IMR-90 (cell line): Measurements from ENCODE around the gene MITD1.

Experiments used
- BHLHE40 ChIP-seq: fragments of 150-350 bp; IDR thresholded peaks from 2 replicates; pipeline ENCODE4 v1.6.1; 2016; ENCODE audit warnings: mild to moderate bottlenecking, low read depth, low read length
- CEBPB ChIP-seq: IDR thresholded peaks from 2 replicates; pipeline ENCODE4 v1.6.1; 2012; ENCODE audit warnings: low read depth, low read length, improper control_type of control experiment
- CHD1 ChIP-seq: IDR thresholded peaks from 2 replicates; pipeline ENCODE4 v1.6.1; 2012; ENCODE audit warnings: low read depth, low read length, improper control_type of control experiment
- CTCF ChIP-seq: conservative IDR thresholded peaks from 2 replicates; pipeline ENCODE4 v1.5.1; 2012; ENCODE audit warnings: mild to moderate bottlenecking, low read depth, low read length, improper control_type of control experiment
- ELK1 ChIP-seq: fragments of 150-350 bp; IDR thresholded peaks from 2 replicates; pipeline ENCODE4 v1.6.1; 2016; ENCODE audit warnings: low read depth, mild to moderate bottlenecking, low read length, moderate library complexity, borderline replicate concordance
- MAFK ChIP-seq: IDR thresholded peaks from 2 replicates; pipeline ENCODE4 v1.6.1; 2012; ENCODE audit warnings: low read depth, low read length, improper control_type of control experiment
- MAZ ChIP-seq: IDR thresholded peaks from 2 replicates; pipeline ENCODE4 v1.6.1; 2012; ENCODE audit warnings: low read depth, mild to moderate bottlenecking, low read length, improper control_type of control experiment, moderate library complexity, borderline replicate concordance
- POLR2A ChIP-seq: IDR thresholded peaks from 2 replicates; pipeline ENCODE4 v1.6.1; 2012; ENCODE audit warnings: mild to moderate bottlenecking, low read depth, low read length
- RAD21 ChIP-seq: IDR thresholded peaks from 2 replicates; pipeline ENCODE4 v1.6.1; 2012; ENCODE audit warnings: low read length, improper control_type of control experiment
- RCOR1 ChIP-seq: IDR thresholded peaks from 2 replicates; pipeline ENCODE4 v1.6.1; 2012; ENCODE audit warnings: mild to moderate bottlenecking, low read length, improper control_type of control experiment; ENCODE audit not compliant: insufficient replicate concordance
- RFX5 ChIP-seq: IDR thresholded peaks from 2 replicates; pipeline ENCODE4 v1.8.0; 2012; ENCODE audit warnings: low read depth, mild to moderate bottlenecking, low read length, moderate library complexity
- SMC3 ChIP-seq: fragments of 150-350 bp; IDR thresholded peaks from 2 replicates; pipeline ENCODE4 v1.6.1; 2016; ENCODE audit warnings: low read depth, mild to moderate bottlenecking, antibody characterized with exemption, low read length, moderate library complexity
- USF2 ChIP-seq: fragments of 150-350 bp; IDR thresholded peaks from 2 replicates; pipeline ENCODE4 v1.6.1; 2017; ENCODE audit warnings: mild to moderate bottlenecking, antibody characterized with exemption, low read length, low read depth

- TF ChIP-seq CTCF: no peak
- TF ChIP-seq POLR2A: no peak
- no peak for TF ChIP-seq USF2
- TF ChIP-seq RAD21: no peak
- TF ChIP-seq RCOR1: no peak
- no peak for TF ChIP-seq CHD1
- no peak for TF ChIP-seq MAZ
- TF ChIP-seq BHLHE40: no peak
- no peak for TF ChIP-seq ELK1
- TF ChIP-seq SMC3: no peak
- TF ChIP-seq RFX5: no peak
- TF ChIP-seq CEBPB: no peak
- no peak for TF ChIP-seq MAFK
Observed at GRCh38 chr2:99159594-99159993, 21.3 kb downstream of the MITD1 start.
